ENCODE data around the gene TIAM2.
"Not testable (repeated sequence)": the region's sequence is repeated elsewhere in the genome, so short reads cannot be mapped to it uniquely, and the experiment has no call there.

TIAM2 gene

DNA sequence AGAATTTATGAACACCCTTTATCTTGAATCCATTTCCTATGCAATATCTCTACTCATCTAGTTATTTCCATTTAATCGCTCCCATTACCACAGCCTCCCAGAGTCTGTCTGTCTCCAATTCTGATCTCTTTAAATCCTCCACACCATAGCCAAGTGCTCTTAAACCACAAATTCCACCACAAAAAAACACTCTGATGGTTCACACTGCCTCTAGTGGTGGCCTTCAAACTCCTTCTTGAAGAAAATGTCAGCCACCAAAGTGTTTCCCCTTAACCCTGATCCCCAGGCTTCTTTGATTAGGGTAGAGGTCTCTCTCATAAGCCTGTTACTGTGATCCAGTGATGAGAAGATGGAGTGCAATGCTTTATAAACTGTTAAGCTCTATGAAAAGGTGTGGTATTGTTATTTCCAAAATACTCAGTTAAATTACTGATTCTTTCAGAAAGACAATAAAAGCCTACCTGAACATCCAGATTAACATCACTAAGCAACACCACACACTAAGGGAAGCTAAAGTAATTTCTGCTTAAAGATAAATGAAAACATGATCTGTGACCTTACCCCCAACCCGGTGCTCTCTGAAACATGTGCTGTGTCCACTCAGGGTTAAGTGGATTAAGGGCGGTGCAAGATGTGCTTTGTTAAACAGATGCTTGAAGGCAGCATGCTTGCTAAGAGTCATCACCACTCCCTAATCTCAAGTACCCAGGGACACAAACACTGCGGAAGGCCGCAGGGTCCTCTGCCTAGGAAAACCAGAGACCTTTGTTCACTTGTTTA lies 273.2 kb downstream of the TIAM2 start:
- H3K27me3 ChIP-seq (ENCODE audit: control insufficient read depth, insufficient read depth, low read length); H3K9me3 ChIP-seq (ENCODE audit: control insufficient read depth, insufficient read depth, low read length); DNase-seq (ENCODE audit: low read depth, low spot score); H3K36me3 ChIP-seq (ENCODE audit: control insufficient read depth, insufficient read depth, low read length); H3K4me3 ChIP-seq (ENCODE audit: low read length); H3K4me1 ChIP-seq (ENCODE audit: control insufficient read depth, insufficient read depth, low read length); H3K27ac ChIP-seq (ENCODE audit: low read length): not testable (repeated sequence)
- WGBS (ENCODE audit: insufficient coverage, insufficient read length): no CpG with 5 or more reads among the region's 5 CpGs

DNA sequence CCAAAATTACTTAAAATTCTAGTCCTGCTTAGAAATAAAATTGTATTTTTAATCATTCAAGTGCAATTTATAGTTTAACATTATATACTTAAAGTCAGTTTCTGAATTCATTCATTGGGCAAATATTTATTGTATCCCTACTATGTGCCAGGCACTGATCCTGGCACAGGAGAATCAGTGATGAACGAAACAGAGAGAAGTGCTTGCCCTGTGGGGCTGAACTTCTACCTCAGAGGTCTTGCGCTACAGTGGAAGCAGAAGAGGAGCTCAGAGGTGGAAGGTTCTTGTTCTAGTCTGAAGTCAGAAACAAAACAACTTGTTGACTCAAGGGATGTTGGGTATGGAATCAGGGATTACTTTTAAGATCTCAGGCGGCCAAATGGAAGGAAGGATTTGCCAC lies 274.6 kb downstream of the TIAM2 start:
- H3K27ac ChIP-seq (ENCODE audit: low read length): no peak overlapping the region
- no peak for DNase-seq (ENCODE audit: low read depth, low spot score)
- H3K27me3 ChIP-seq (ENCODE audit: control insufficient read depth, insufficient read depth, low read length): no peaks in the 10 kb centered on the region
- no peaks in the 10 kb centered on the region for H3K9me3 ChIP-seq (ENCODE audit: control insufficient read depth, insufficient read depth, low read length)
- H3K36me3 ChIP-seq (ENCODE audit: control insufficient read depth, insufficient read depth, low read length): no peaks in the 10 kb centered on the region
- WGBS (ENCODE audit: insufficient coverage, insufficient read length): no CpG with 5 or more reads among the region's 3 CpGs
- no peak overlapping the region for H3K4me3 ChIP-seq (ENCODE audit: low read length)
- H3K4me1 ChIP-seq (ENCODE audit: control insufficient read depth, insufficient read depth, low read length): no peaks in the 10 kb centered on the region

- Histone ChIP-seq H3K4me1 (ENCODE audit: control insufficient read depth, insufficient read depth, low read length) (no peaks in the 10 kb centered on the region), H3K9me3 (ENCODE audit: control insufficient read depth, insufficient read depth, low read length) (no peaks in the 10 kb centered on the region), H3K4me3 (ENCODE audit: low read length) (no peak overlapping the region), H3K36me3 (ENCODE audit: control insufficient read depth, insufficient read depth, low read length) (no peaks in the 10 kb centered on the region), H3K27me3 (ENCODE audit: control insufficient read depth, insufficient read depth, low read length) (no peaks in the 10 kb centered on the region), H3K27ac (ENCODE audit: low read length) (no peak overlapping the region)
- WGBS (ENCODE audit: insufficient coverage, insufficient read length): no CpG with 5 or more reads among the region's 7 CpGs
- no peak for DNase-seq (ENCODE audit: low read depth, low spot score)
These were observed 275.5 kb downstream of the TIAM2 start for GRCh38 chr6:155270561-155271091.

GRCh38 chr6:155271145-155271544 lies 276.0 kb downstream of the TIAM2 start:
- no peak for DNase-seq (ENCODE audit: low read depth, low spot score)
- Histone ChIP-seq H3K27ac (ENCODE audit: low read length) (no peak overlapping the region), H3K36me3 (ENCODE audit: control insufficient read depth, insufficient read depth, low read length) (no peaks in the 10 kb centered on the region), H3K9me3 (ENCODE audit: control insufficient read depth, insufficient read depth, low read length) (no peaks in the 10 kb centered on the region), H3K4me1 (ENCODE audit: control insufficient read depth, insufficient read depth, low read length) (no peaks in the 10 kb centered on the region), H3K4me3 (ENCODE audit: low read length) (no peak overlapping the region), H3K27me3 (ENCODE audit: control insufficient read depth, insufficient read depth, low read length) (no peaks in the 10 kb centered on the region)

GRCh38 chr6:155272353-155273232 lies 277.5 kb downstream of the TIAM2 start:
- Histone ChIP-seq H3K4me1 (ENCODE audit: control insufficient read depth, insufficient read depth, low read length) (no peaks in the 10 kb centered on the region), H3K27ac (ENCODE audit: low read length) (no peak overlapping the region), H3K9me3 (ENCODE audit: control insufficient read depth, insufficient read depth, low read length) (no peaks in the 10 kb centered on the region), H3K36me3 (ENCODE audit: control insufficient read depth, insufficient read depth, low read length) (no peaks in the 10 kb centered on the region), H3K4me3 (ENCODE audit: low read length) (no peak overlapping the region), H3K27me3 (ENCODE audit: control insufficient read depth, insufficient read depth, low read length) (no peaks in the 10 kb centered on the region)
- WGBS (ENCODE audit: insufficient coverage, insufficient read length): no CpG with 5 or more reads among the region's 8 CpGs
- DNase-seq (ENCODE audit: low read depth, low spot score): no peak

DNA sequence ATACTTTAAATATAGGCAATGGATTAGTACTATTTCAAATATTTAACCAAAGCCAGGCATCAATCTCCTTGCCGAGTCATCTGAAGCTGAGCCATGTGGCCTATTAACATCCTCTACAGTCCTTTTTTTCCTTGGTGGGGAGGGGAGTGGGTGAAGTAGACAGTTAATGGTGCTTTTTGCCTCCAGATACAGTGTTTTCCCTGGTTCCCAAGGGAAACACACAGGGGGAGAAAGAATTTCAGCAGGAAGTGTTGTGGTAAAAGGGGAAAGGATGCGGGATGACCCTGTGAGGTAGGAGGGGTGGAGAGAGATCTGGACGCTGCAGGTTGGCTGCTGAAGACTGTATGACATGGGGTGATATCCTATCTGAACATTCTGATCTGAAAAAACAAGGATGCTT lies 278.3 kb downstream of the TIAM2 start:
- H3K27ac ChIP-seq (ENCODE audit: low read length): no peak overlapping the region
- H3K4me1 ChIP-seq (ENCODE audit: control insufficient read depth, insufficient read depth, low read length): no peaks in the 10 kb centered on the region
- no peaks in the 10 kb centered on the region for H3K27me3 ChIP-seq (ENCODE audit: control insufficient read depth, insufficient read depth, low read length)
- WGBS (ENCODE audit: insufficient coverage, insufficient read length): no CpG with 5 or more reads among the region's 3 CpGs
- no peak overlapping the region for H3K4me3 ChIP-seq (ENCODE audit: low read length)
- H3K36me3 ChIP-seq (ENCODE audit: control insufficient read depth, insufficient read depth, low read length): 0 out of 2 replicates have a peak, but pooled peaks cover 2% of the 10 kb centered on the region
- H3K9me3 ChIP-seq (ENCODE audit: control insufficient read depth, insufficient read depth, low read length): no peaks in the 10 kb centered on the region
- no peak for DNase-seq (ENCODE audit: low read depth, low spot score)

- Histone ChIP-seq H3K4me1 (ENCODE audit: control insufficient read depth, insufficient read depth, low read length) (no peaks in the 10 kb centered on the region), H3K4me3 (ENCODE audit: low read length) (no peak overlapping the region), H3K36me3 (ENCODE audit: control insufficient read depth, insufficient read depth, low read length) (0 out of 2 replicates have a peak, but pooled peaks cover 3% of the 10 kb centered on the region), H3K27ac (ENCODE audit: low read length) (no peak overlapping the region), H3K9me3 (ENCODE audit: control insufficient read depth, insufficient read depth, low read length) (no peaks in the 10 kb centered on the region), H3K27me3 (ENCODE audit: control insufficient read depth, insufficient read depth, low read length) (no peaks in the 10 kb centered on the region)
- no peak for DNase-seq (ENCODE audit: low read depth, low spot score)
- WGBS (ENCODE audit: insufficient coverage, insufficient read length): no CpG with 5 or more reads among the region's 2 CpGs
These were observed 279.0 kb downstream of the TIAM2 start for GRCh38 chr6:155274106-155274505.

- H3K36me3 ChIP-seq (ENCODE audit: control insufficient read depth, insufficient read depth, low read length): 0 out of 2 replicates have a peak, but pooled peaks cover 3% of the 10 kb centered on the region
- no peaks in the 10 kb centered on the region for H3K27me3 ChIP-seq (ENCODE audit: control insufficient read depth, insufficient read depth, low read length)
- no peaks in the 10 kb centered on the region for H3K9me3 ChIP-seq (ENCODE audit: control insufficient read depth, insufficient read depth, low read length)
- H3K27ac ChIP-seq (ENCODE audit: low read length): no peak overlapping the region
- WGBS (ENCODE audit: insufficient coverage, insufficient read length): no CpG with 5 or more reads among the region's 1 CpG
- no peaks in the 10 kb centered on the region for H3K4me1 ChIP-seq (ENCODE audit: control insufficient read depth, insufficient read depth, low read length)
- no peak for DNase-seq (ENCODE audit: low read depth, low spot score)
- H3K4me3 ChIP-seq (ENCODE audit: low read length): no peak overlapping the region
These were observed 279.4 kb downstream of the TIAM2 start for GRCh38 chr6:155274533-155274932.

GRCh38 chr6:155275808-155276480 lies 280.8 kb downstream of the TIAM2 start:
- no CpG with 5 or more reads among the region's 10 CpGs for WGBS (ENCODE audit: insufficient coverage, insufficient read length)
- Histone ChIP-seq H3K27ac (ENCODE audit: low read length) (no peak overlapping the region), H3K27me3 (ENCODE audit: control insufficient read depth, insufficient read depth, low read length) (no peaks in the 10 kb centered on the region), H3K4me3 (ENCODE audit: low read length) (no peak overlapping the region), H3K4me1 (ENCODE audit: control insufficient read depth, insufficient read depth, low read length) (no peaks in the 10 kb centered on the region), H3K9me3 (ENCODE audit: control insufficient read depth, insufficient read depth, low read length) (no peaks in the 10 kb centered on the region), H3K36me3 (ENCODE audit: control insufficient read depth, insufficient read depth, low read length) (0 out of 2 replicates have a peak, but pooled peaks cover 3% of the 10 kb centered on the region)
- no peak for DNase-seq (ENCODE audit: low read depth, low spot score)

- H3K27ac ChIP-seq (ENCODE audit: low read length): no peak overlapping the region
- H3K4me1 ChIP-seq (ENCODE audit: control insufficient read depth, insufficient read depth, low read length): no peaks in the 10 kb centered on the region
- DNase-seq (ENCODE audit: low read depth, low spot score): no peak
- H3K4me3 ChIP-seq (ENCODE audit: low read length): no peak overlapping the region
- 0 out of 2 replicates have a peak, but pooled peaks cover 3% of the 10 kb centered on the region for H3K36me3 ChIP-seq (ENCODE audit: control insufficient read depth, insufficient read depth, low read length)
- no peaks in the 10 kb centered on the region for H3K9me3 ChIP-seq (ENCODE audit: control insufficient read depth, insufficient read depth, low read length)
- no peaks in the 10 kb centered on the region for H3K27me3 ChIP-seq (ENCODE audit: control insufficient read depth, insufficient read depth, low read length)
These were observed 281.5 kb downstream of the TIAM2 start for GRCh38 chr6:155276638-155277037.
